CD4-positive, CD25-positive, alpha-beta regulatory T cell (primary cell): ENCODE measurements around the gene PTPRN2. TPM values are rescaled to one million over a fixed set of nuclear protein-coding genes. Genes with fewer than 3 reads are reported as not detected.

ENCODE experiments used
- ATAC-seq, 2 donors: fragments of 150-1000 bp; cut with Tn5 transposase; one replicate each; pipeline ENCODE4 v1.10.0; 2021; ENCODE audit warnings: low read depth in 2 of 2, moderate number of reproducible peaks in 2 of 2, moderate library complexity in 1 of 2
- DNase-seq, 3 donors: peaks; one replicate each; pipeline versions ENCODE4 v3.0.0 to v3.0.0-alpha.2; 2012 to 2022; ENCODE audit warnings: mixed read lengths in 1 of 3
- H3K27ac ChIP-seq: one replicate; pipeline ENCODE4 v1.7.0; 2013; ENCODE audit warnings: mild to moderate bottlenecking, low read length; ENCODE audit not compliant: insufficient read depth, poor library complexity, severe bottlenecking
- H3K27me3 ChIP-seq: one replicate; pipeline ENCODE4 v1.7.0; 2013; ENCODE audit warnings: low read length; ENCODE audit not compliant: control insufficient read depth, insufficient read depth
- H3K36me3 ChIP-seq: one replicate; pipeline ENCODE4 v1.7.0; 2013; ENCODE audit warnings: mild to moderate bottlenecking, low read length, moderate library complexity; ENCODE audit not compliant: control insufficient read depth, insufficient read depth
- H3K4me1 ChIP-seq: 2 replicates; pipeline ENCODE4 v1.7.0; 2013; ENCODE audit warnings: mild to moderate bottlenecking, low read length; ENCODE audit not compliant: insufficient read depth, control insufficient read depth, poor library complexity, severe bottlenecking
- H3K4me3 ChIP-seq: one replicate; pipeline ENCODE4 v1.7.0; 2013; ENCODE audit warnings: low read depth, mild to moderate bottlenecking, low read length, moderate library complexity
- H3K9me3 ChIP-seq, 2 experiments: 1 replicate in 1 of 2; 2 replicates in 1 of 2; pipeline ENCODE4 v1.7.0; 2013; ENCODE audit warnings: low read length in 2 of 2, mild to moderate bottlenecking in 1 of 2, moderate library complexity in 1 of 2; ENCODE audit not compliant: control insufficient read depth in 2 of 2
- H3K27ac Mint-ChIP-seq, 3 donors: one replicate each; pipeline ENCODE4 v1.8.0; 2020 to 2022; ENCODE audit warnings: mild to moderate bottlenecking in 3 of 3, mixed read lengths in 3 of 3, moderate library complexity in 2 of 3
- H3K27me3 Mint-ChIP-seq: one replicate; pipeline ENCODE4 v1.8.0; 2022; ENCODE audit warnings: mild to moderate bottlenecking, mixed read lengths
- H3K36me3 Mint-ChIP-seq: one replicate; pipeline ENCODE4 v1.8.0; 2020; ENCODE audit warnings: mixed read lengths
- H3K4me1 Mint-ChIP-seq, 4 donors: one replicate each; pipeline ENCODE4 v1.8.0; 2020 to 2022; ENCODE audit warnings: mixed read lengths in 4 of 4, mild to moderate bottlenecking in 1 of 4
- H3K4me3 Mint-ChIP-seq, 4 donors: one replicate each; pipeline ENCODE4 v1.8.0; 2020 to 2022; ENCODE audit warnings: mild to moderate bottlenecking in 4 of 4, mixed read lengths in 4 of 4, moderate library complexity in 3 of 4
- H3K9me3 Mint-ChIP-seq, 7 donors: one replicate each; pipeline ENCODE4 v1.8.0; 2020 to 2022; ENCODE audit warnings: mixed read lengths in 7 of 7, mild to moderate bottlenecking in 3 of 7, moderate library complexity in 2 of 7
- polyA plus RNA-seq, 4 donors: library from polyadenylated mRNA; unstranded; fragments of 300-500 nt; fragmentation: Illumina TruSeq; gene quantifications; one replicate each; pipeline ENCODE4 v1.2.3, GENCODE V29; 2021
- total RNA-seq: library from RNA; stranded (reverse); gene quantifications from one replicate; pipeline ENCODE4 v1.2.3, GENCODE V29; 2022

The PTPRN2 gene
- total and polyA plus RNA-seq, 5 donors from 2014 or later = 1.6 to 4.7 (median 2.7) TPM

DNA sequence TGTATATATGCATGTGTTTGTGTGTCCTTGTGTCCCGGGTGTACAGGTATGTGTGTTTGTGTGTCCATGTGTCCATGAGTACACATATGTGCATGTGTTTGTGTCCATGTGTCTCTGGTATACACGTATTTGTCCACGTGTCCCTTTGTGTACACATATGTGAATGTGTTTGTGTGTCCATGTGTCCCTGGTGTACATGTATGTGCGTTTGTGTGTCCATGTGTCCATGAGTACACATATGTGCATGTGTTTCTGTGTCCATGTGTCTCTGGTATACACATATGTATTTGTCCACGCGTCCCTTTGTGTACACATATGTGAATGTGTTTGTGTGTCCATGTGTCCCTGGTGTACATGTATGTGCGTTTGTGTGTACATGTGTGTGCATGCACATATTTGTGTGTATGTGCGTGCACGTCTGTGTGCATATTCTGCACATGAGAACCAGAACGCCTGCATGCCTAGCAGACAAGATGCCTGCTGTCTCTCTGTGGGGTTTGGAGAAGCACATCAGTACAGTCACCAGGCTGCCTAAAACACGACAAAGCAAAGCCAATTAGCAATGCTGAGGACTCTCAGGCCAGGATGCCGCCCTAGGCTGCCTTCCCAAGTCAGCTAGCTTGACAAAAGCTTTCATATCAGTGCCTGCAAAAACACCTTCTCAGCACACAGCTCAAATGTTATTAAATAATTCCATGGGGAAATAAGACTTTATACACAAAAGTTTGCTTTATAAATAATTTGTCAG, 327.8 kb downstream of the PTPRN2 start:
- no peaks in the 10 kb centered on the region for H3K9me3 ChIP-seq
- H3K4me3 Mint-ChIP-seq = no peak overlapping the region
- no peak overlapping the region for H3K4me3 ChIP-seq
- no peak overlapping the region for H3K27ac ChIP-seq
- H3K27me3 Mint-ChIP-seq = no peaks in the 10 kb centered on the region
- no peaks in the 10 kb centered on the region for H3K4me1 ChIP-seq
- ATAC-seq (no peak), DNase-seq (no peak)
- H3K9me3 Mint-ChIP-seq = peaks cover 0 to 3% (median 2%) of the 10 kb centered on the region in 7 donors
- no peaks in the 10 kb centered on the region for H3K36me3 ChIP-seq
- no peaks in the 10 kb centered on the region for H3K4me1 Mint-ChIP-seq
- no peaks in the 10 kb centered on the region for H3K27me3 ChIP-seq
- no peak overlapping the region for H3K27ac Mint-ChIP-seq
- H3K36me3 Mint-ChIP-seq = no peaks in the 10 kb centered on the region

DNA sequence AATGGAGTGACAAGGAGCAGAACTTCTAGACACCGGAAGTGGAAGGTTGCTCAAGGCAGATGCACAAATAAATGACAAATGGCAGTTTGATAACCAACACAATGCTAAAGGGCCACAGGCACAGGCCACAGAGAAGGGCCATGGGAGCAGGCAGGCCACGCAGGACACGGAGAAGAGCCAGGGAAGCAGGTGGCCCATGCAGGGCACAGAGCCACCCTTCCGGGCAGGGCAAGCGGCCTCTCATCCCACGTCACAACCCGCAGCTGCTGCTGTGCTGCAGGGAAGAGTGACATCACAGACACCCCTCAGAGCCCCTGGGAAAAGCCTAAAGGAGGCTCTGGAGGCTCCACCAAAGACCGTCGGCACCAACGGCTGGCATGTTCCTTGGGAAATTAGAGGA, 328.5 kb downstream of the PTPRN2 start:
- peaks cover 0 to 2% (median 2%) of the 10 kb centered on the region in 7 donors for H3K9me3 Mint-ChIP-seq

GRCh38 chr7:158258411-158259130, 329.1 kb downstream of the PTPRN2 start:
- Histone ChIP-seq H3K27me3 (no peaks in the 10 kb centered on the region), H3K27ac (no peak overlapping the region), H3K9me3 (no peaks in the 10 kb centered on the region), H3K4me1 (no peaks in the 10 kb centered on the region), H3K36me3 (no peaks in the 10 kb centered on the region), H3K4me3 (no peak overlapping the region)
- no peaks in the 10 kb centered on the region for H3K4me1 Mint-ChIP-seq
- H3K36me3 Mint-ChIP-seq = no peaks in the 10 kb centered on the region
- DNase-seq (no peak), ATAC-seq (no peak)
- no peak overlapping the region for H3K4me3 Mint-ChIP-seq
- peaks cover 0 to 2% (median 2%) of the 10 kb centered on the region in 7 donors for H3K9me3 Mint-ChIP-seq
- no peak overlapping the region for H3K27ac Mint-ChIP-seq
- H3K27me3 Mint-ChIP-seq = no peaks in the 10 kb centered on the region

More for the DNA sequence above, 328.5 kb downstream of the PTPRN2 start:
- DNase-seq = no peak
- H3K27ac Mint-ChIP-seq = no peak overlapping the region
- H3K9me3 ChIP-seq = no peaks in the 10 kb centered on the region
- H3K36me3 ChIP-seq = no peaks in the 10 kb centered on the region
- no peaks in the 10 kb centered on the region for H3K27me3 Mint-ChIP-seq
- H3K4me3 ChIP-seq = no peak overlapping the region
- H3K27ac ChIP-seq = no peak overlapping the region
- H3K4me3 Mint-ChIP-seq = no peak overlapping the region
- no peaks in the 10 kb centered on the region for H3K4me1 ChIP-seq
- H3K4me1 Mint-ChIP-seq = no peaks in the 10 kb centered on the region
- no peaks in the 10 kb centered on the region for H3K36me3 Mint-ChIP-seq
- no peak for ATAC-seq
- no peaks in the 10 kb centered on the region for H3K27me3 ChIP-seq

- no peak overlapping the region for H3K4me3 Mint-ChIP-seq
- H3K27ac ChIP-seq = no peak overlapping the region
- no peaks in the 10 kb centered on the region for H3K9me3 ChIP-seq
- H3K9me3 Mint-ChIP-seq = peaks cover 0 to 2% (median 2%) of the 10 kb centered on the region in 7 donors
- no peaks in the 10 kb centered on the region for H3K4me1 Mint-ChIP-seq
- no peaks in the 10 kb centered on the region for H3K4me1 ChIP-seq
- H3K36me3 Mint-ChIP-seq = no peaks in the 10 kb centered on the region
- H3K27me3 Mint-ChIP-seq = no peaks in the 10 kb centered on the region
- DNase-seq (no peak), ATAC-seq (peak in 1 of 2 donors; percentile 18)
- H3K27ac Mint-ChIP-seq = no peak overlapping the region
- no peaks in the 10 kb centered on the region for H3K36me3 ChIP-seq
- no peak overlapping the region for H3K4me3 ChIP-seq
- no peaks in the 10 kb centered on the region for H3K27me3 ChIP-seq
These were observed 329.9 kb downstream of the PTPRN2 start for GRCh38 chr7:158257516-158258410.

GRCh38 chr7:158257001-158257400, 330.6 kb downstream of the PTPRN2 start:
- ATAC-seq (no peak), DNase-seq (no peak)
- Histone ChIP-seq H3K36me3 (no peaks in the 10 kb centered on the region), H3K27ac (no peak overlapping the region), H3K4me1 (no peaks in the 10 kb centered on the region), H3K9me3 (no peaks in the 10 kb centered on the region), H3K4me3 (no peak overlapping the region), H3K27me3 (no peaks in the 10 kb centered on the region)
- Mint-ChIP-seq H3K4me1 (no peaks in the 10 kb centered on the region), H3K9me3 (peaks cover 0 to 3% (median 2%) of the 10 kb centered on the region in 7 donors), H3K36me3 (no peaks in the 10 kb centered on the region), H3K27me3 (no peaks in the 10 kb centered on the region), H3K4me3 (no peak overlapping the region), H3K27ac (no peak overlapping the region)

DNA sequence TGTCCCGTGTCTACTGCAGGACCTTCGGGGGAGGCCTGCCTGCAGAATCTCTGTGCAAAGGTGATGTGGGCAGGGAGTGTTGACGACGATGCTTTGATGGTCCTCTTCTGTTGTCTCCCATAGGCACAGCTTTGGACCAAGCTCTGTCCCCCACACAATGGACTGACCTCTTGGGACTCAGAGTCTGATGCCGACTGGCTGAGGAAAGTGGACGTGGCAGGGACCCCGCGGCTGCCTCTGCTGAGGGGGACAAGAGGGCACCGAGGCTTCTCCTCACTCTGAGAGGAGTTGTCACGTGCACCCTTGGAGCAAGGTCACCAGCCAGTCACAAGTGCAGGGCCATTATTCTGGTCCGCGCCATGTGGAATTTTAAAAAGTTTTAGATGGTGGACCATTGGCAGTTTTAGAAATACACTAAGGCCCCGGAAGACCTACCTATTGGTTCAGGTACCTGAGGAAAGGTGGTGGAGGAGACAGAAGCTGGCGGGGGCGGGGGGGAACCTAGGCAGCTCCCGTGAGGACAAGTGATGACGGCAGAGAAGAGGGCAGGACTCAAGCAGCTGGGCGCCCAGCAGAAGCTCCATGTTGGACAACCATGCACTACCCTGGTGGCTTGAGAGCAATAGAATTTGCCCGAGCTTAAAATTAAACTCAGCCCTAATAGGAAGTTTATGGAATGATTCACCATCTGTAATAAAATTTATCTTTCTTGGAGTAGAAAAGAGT, 331.4 kb downstream of the PTPRN2 start:
- Mint-ChIP-seq H3K9me3 (peaks cover 0 to 4% (median 2%) of the 10 kb centered on the region in 7 donors), H3K27me3 (no peaks in the 10 kb centered on the region), H3K4me3 (no peak overlapping the region), H3K27ac (no peak overlapping the region), H3K36me3 (no peaks in the 10 kb centered on the region), H3K4me1 (no peaks in the 10 kb centered on the region)
- Histone ChIP-seq H3K4me3 (no peak overlapping the region), H3K4me1 (no peaks in the 10 kb centered on the region), H3K9me3 (no peaks in the 10 kb centered on the region), H3K27me3 (no peaks in the 10 kb centered on the region), H3K27ac (no peak overlapping the region), H3K36me3 (no peaks in the 10 kb centered on the region)
- DNase-seq (no peak), ATAC-seq (no peak)

DNA sequence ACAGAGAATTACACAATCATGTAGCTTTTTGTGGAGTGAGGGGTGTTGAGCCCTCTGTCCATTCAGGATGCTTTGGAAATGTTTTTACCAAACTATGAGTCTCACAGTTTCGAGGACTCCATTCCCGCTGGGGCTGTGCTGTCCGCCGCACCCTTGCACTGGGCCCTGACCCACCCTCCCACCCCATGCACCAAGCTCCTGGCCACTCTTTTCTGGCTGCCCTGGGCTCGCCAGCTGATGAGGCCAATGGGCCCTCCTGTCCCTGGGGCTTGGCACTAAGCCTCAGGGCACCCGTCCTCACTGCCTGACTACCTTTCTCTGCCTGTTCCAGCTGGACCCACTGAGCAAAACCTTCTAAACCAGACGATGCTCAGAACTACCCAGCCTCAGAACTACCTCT, 332.1 kb downstream of the PTPRN2 start:
- DNase-seq = no peak
- H3K4me3 Mint-ChIP-seq = no peak overlapping the region
- H3K27ac Mint-ChIP-seq = no peak overlapping the region
- H3K4me1 Mint-ChIP-seq = no peaks in the 10 kb centered on the region
- Histone ChIP-seq H3K9me3 (no peaks in the 10 kb centered on the region), H3K27ac (no peak overlapping the region), H3K27me3 (no peaks in the 10 kb centered on the region), H3K36me3 (no peaks in the 10 kb centered on the region), H3K4me3 (no peak overlapping the region), H3K4me1 (no peaks in the 10 kb centered on the region)
- H3K9me3 Mint-ChIP-seq = peaks cover 0 to 5% (median 2%) of the 10 kb centered on the region in 7 donors
- no peak for ATAC-seq
- no peaks in the 10 kb centered on the region for H3K36me3 Mint-ChIP-seq
- H3K27me3 Mint-ChIP-seq = no peaks in the 10 kb centered on the region
